Mesendoderm (in vitro differentiated cells): ENCODE measurements around the gene KIAA0513.
A peak's percentile ranks its signal among the peaks of the same experiment; 100 is the strongest.

Experiments
- DNase-seq: peaks from one replicate; pipeline ENCODE4 v3.0.0; 2013
- H2AK5ac ChIP-seq: 2 replicates; pipeline ENCODE4 v1.6.1; 2013; ENCODE audit warnings: low read length, inconsistent platforms
- H2BK120ac ChIP-seq: 2 replicates; pipeline ENCODE4 v1.6.1; 2013; ENCODE audit warnings: low read depth, mild to moderate bottlenecking, low read length, moderate library complexity, mixed read lengths
- H2BK15ac ChIP-seq: replicated peaks from 2 replicates; pipeline ENCODE4 v1.6.1; 2013; ENCODE audit warnings: low read depth, mild to moderate bottlenecking, moderate library complexity
- H2BK5ac ChIP-seq: 2 replicates; pipeline ENCODE4 v1.6.1; 2013; ENCODE audit warnings: low read length, inconsistent platforms
- H3K18ac ChIP-seq: 2 replicates; pipeline ENCODE4 v1.6.1; 2013; ENCODE audit warnings: mild to moderate bottlenecking, low read length, mixed read lengths
- H3K23ac ChIP-seq: one replicate; pipeline ENCODE4 v1.6.1; 2013; ENCODE audit warnings: low read length
- H3K27ac ChIP-seq: 2 replicates; pipeline ENCODE4 v1.5.1; 2013; ENCODE audit warnings: low read depth, mild to moderate bottlenecking, inconsistent platforms, low read length, moderate library complexity
- H3K27me3 ChIP-seq: 2 replicates; pipeline ENCODE4 v1.6.1; 2013; ENCODE audit warnings: low read length, control low read depth, mild to moderate bottlenecking, inconsistent platforms; ENCODE audit not compliant: insufficient read depth, poor library complexity
- H3K36me3 ChIP-seq: 2 replicates; pipeline ENCODE4 v1.6.1; 2013; ENCODE audit warnings: low read length, inconsistent platforms; ENCODE audit not compliant: control insufficient read depth, insufficient read depth
- H3K4ac ChIP-seq: one replicate; pipeline ENCODE4 v1.6.1; 2013; ENCODE audit warnings: low read depth, mild to moderate bottlenecking, low read length, moderate library complexity
- H3K4me1 ChIP-seq: 2 replicates; pipeline ENCODE4 v1.6.1; 2013; ENCODE audit warnings: low read depth, low read length, inconsistent platforms; ENCODE audit not compliant: control insufficient read depth
- H3K4me2 ChIP-seq: 2 replicates; pipeline ENCODE4 v1.6.1; 2013; ENCODE audit warnings: low read length
- H3K4me3 ChIP-seq: 2 replicates; pipeline ENCODE4 v1.5.1; 2013; ENCODE audit warnings: mild to moderate bottlenecking, low read length
- H3K56ac ChIP-seq: one replicate; pipeline ENCODE4 v1.6.1; 2013; ENCODE audit warnings: low read length
- H3K79me1 ChIP-seq: 2 replicates; pipeline ENCODE4 v1.6.1; 2013; ENCODE audit warnings: low read length, inconsistent platforms
- H3K79me2 ChIP-seq: 2 replicates; pipeline ENCODE4 v1.6.1; 2013; ENCODE audit warnings: mild to moderate bottlenecking, low read length; ENCODE audit not compliant: control insufficient read depth, insufficient read depth
- H3K9ac ChIP-seq: 2 replicates; pipeline ENCODE4 v1.6.1; 2013; ENCODE audit warnings: low read length, inconsistent platforms
- H4K5ac ChIP-seq: one replicate; pipeline ENCODE4 v1.6.1; 2013; ENCODE audit warnings: low read length
- H4K8ac ChIP-seq: one replicate; pipeline ENCODE4 v1.6.1; 2013; ENCODE audit warnings: low read depth, mild to moderate bottlenecking, control low read depth, low read length, moderate library complexity
- WGBS: extraction: QIAGEN DNeasy Blood & Tissue Kit; methylation state at CpG from one replicate; pipeline ENCODE4 v1.1.7; 2013; ENCODE audit warnings: low lambda C conversion rate, missing lambda C conversion rate; ENCODE audit not compliant: insufficient coverage; ENCODE audit errors: extremely low coverage; 5-methylcytosine and 5-hydroxymethylcytosine counted together

KIAA0513 gene

GRCh38 chr16:85061566-85061965 lies 34.0 kb downstream of the KIAA0513 start:
- no peak overlapping the region for H2BK120ac ChIP-seq
- no peak overlapping the region for H3K27ac ChIP-seq
- no peaks in the 10 kb centered on the region for H3K36me3 ChIP-seq
- no peak overlapping the region for H3K23ac ChIP-seq
- no peak overlapping the region for H3K56ac ChIP-seq
- no peak overlapping the region for H2AK5ac ChIP-seq
- H4K8ac ChIP-seq = no peak overlapping the region
- no peak for DNase-seq
- H3K4ac ChIP-seq = no peak overlapping the region
- H2BK5ac ChIP-seq = no peak overlapping the region
- no peaks in the 10 kb centered on the region for H3K79me2 ChIP-seq
- no CpG with 5 or more reads among the region's 8 CpGs for WGBS
- H3K4me3 ChIP-seq = no peak overlapping the region
- peaks cover 4% of the 10 kb centered on the region for H3K4me1 ChIP-seq
- no peaks in the 10 kb centered on the region for H3K27me3 ChIP-seq
- H4K5ac ChIP-seq = no peak overlapping the region
- no peak overlapping the region for H3K18ac ChIP-seq
- H3K4me2 ChIP-seq = no peak overlapping the region
- H3K79me1 ChIP-seq = no peaks in the 10 kb centered on the region
- H2BK15ac ChIP-seq = no peak overlapping the region
- no peak overlapping the region for H3K9ac ChIP-seq

DNA sequence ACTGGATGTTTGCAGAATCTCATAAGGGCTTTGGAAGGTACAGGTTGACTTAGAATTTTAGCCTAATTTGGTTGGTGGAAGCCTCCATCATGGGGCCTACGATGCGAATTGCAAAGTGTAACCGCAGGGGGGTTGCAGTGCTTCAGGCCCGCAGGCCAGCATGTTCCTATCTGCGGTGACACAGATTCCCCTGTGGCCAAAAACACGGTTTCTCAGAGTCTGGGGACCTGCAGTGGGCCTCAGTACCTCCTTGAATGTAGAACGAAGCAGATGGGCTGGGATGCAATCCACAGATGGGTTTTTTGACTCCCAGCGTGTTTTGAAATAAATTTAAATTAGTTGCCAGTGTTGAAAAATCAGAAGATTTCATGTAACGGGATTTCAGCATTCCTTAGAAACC lies 34.7 kb downstream of the KIAA0513 start:
- no peaks in the 10 kb centered on the region for H3K27me3 ChIP-seq
- H2BK120ac ChIP-seq = no peak overlapping the region
- DNase-seq = peak; percentile 39
- H3K23ac ChIP-seq = no peak overlapping the region
- H3K4me2 ChIP-seq = no peak overlapping the region
- no CpG with 5 or more reads among the region's 9 CpGs for WGBS
- no peak overlapping the region for H3K4ac ChIP-seq
- H3K79me1 ChIP-seq = no peaks in the 10 kb centered on the region
- H2BK5ac ChIP-seq = no peak overlapping the region
- no peak overlapping the region for H4K5ac ChIP-seq
- H2BK15ac ChIP-seq = no peak overlapping the region
- no peak overlapping the region for H3K56ac ChIP-seq
- H3K18ac ChIP-seq = no peak overlapping the region
- no peak overlapping the region for H4K8ac ChIP-seq
- H3K36me3 ChIP-seq = no peaks in the 10 kb centered on the region
- no peaks in the 10 kb centered on the region for H3K79me2 ChIP-seq
- no peak overlapping the region for H3K4me3 ChIP-seq
- H2AK5ac ChIP-seq = no peak overlapping the region
- H3K9ac ChIP-seq = no peak overlapping the region
- peaks cover 4% of the 10 kb centered on the region for H3K4me1 ChIP-seq
- no peak overlapping the region for H3K27ac ChIP-seq

GRCh38 chr16:85062845-85063244 lies 35.2 kb downstream of the KIAA0513 start:
- Histone ChIP-seq H3K23ac (peak overlapping the region; percentile 54), H3K79me1 (no peaks in the 10 kb centered on the region), H3K27me3 (no peaks in the 10 kb centered on the region), H2BK15ac (no peak overlapping the region), H4K5ac (no peak overlapping the region), H3K9ac (no peak overlapping the region), H3K18ac (no peak overlapping the region), H3K36me3 (no peaks in the 10 kb centered on the region), H3K4ac (no peak overlapping the region), H3K4me3 (no peak overlapping the region), H3K56ac (peak overlapping the region; percentile 39), H2AK5ac (no peak overlapping the region), H2BK5ac (no peak overlapping the region), H3K4me2 (no peak overlapping the region), H3K27ac (no peak overlapping the region), H4K8ac (no peak overlapping the region), H2BK120ac (no peak overlapping the region), H3K4me1 (peaks cover 4% of the 10 kb centered on the region), H3K79me2 (no peaks in the 10 kb centered on the region)
- whole genome bisulfite sequencing = no CpG with 5 or more reads among the region's 11 CpGs
- DNase-seq = no peak

GRCh38 chr16:85064186-85064585 lies 36.6 kb downstream of the KIAA0513 start:
- H4K8ac ChIP-seq = no peak overlapping the region
- H3K4me3 ChIP-seq = no peak overlapping the region
- DNase-seq = no peak
- H4K5ac ChIP-seq = no peak overlapping the region
- H2BK120ac ChIP-seq = no peak overlapping the region
- H3K79me1 ChIP-seq = no peaks in the 10 kb centered on the region
- H2AK5ac ChIP-seq = no peak overlapping the region
- H3K79me2 ChIP-seq = no peaks in the 10 kb centered on the region
- no peak overlapping the region for H3K56ac ChIP-seq
- H3K23ac ChIP-seq = no peak overlapping the region
- WGBS = no CpG with 5 or more reads among the region's 6 CpGs
- no peak overlapping the region for H3K27ac ChIP-seq
- no peak overlapping the region for H3K18ac ChIP-seq
- no peak overlapping the region for H3K9ac ChIP-seq
- H3K27me3 ChIP-seq = no peaks in the 10 kb centered on the region
- H3K4ac ChIP-seq = no peak overlapping the region
- H3K36me3 ChIP-seq = no peaks in the 10 kb centered on the region
- no peak overlapping the region for H2BK5ac ChIP-seq
- H3K4me2 ChIP-seq = no peak overlapping the region
- H3K4me1 ChIP-seq = peaks cover 4% of the 10 kb centered on the region
- H2BK15ac ChIP-seq = no peak overlapping the region

DNA sequence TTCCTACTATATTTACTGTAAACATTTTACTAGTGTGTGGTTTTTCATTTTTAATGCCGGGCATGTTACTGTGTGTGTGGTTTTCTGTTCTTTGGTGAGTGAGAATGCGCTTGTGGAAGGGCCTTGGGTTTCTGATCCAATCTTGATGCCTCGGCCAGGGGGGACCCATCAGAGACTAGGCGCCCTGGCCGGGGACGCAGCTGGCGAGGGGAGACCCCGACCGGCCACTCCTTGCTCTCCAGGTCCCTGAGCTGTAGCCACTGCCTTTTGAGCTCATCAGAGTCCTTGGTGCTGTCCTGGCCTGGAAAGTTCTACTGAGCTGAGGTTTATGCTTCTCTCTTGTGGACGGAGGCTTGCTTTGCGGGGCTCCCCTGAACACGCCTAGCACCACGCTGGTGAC lies 37.5 kb downstream of the KIAA0513 start:
- Histone ChIP-seq H2BK120ac (no peak overlapping the region), H2AK5ac (no peak overlapping the region), H3K4me2 (no peak overlapping the region), H3K18ac (no peak overlapping the region), H4K5ac (no peak overlapping the region), H3K79me1 (no peaks in the 10 kb centered on the region), H3K27ac (no peak overlapping the region), H3K4ac (no peak overlapping the region), H3K9ac (no peak overlapping the region), H3K79me2 (no peaks in the 10 kb centered on the region), H2BK5ac (no peak overlapping the region), H2BK15ac (no peak overlapping the region), H3K4me1 (peaks cover 4% of the 10 kb centered on the region), H3K23ac (no peak overlapping the region), H3K4me3 (no peak overlapping the region), H3K56ac (no peak overlapping the region), H3K27me3 (no peaks in the 10 kb centered on the region), H3K36me3 (no peaks in the 10 kb centered on the region), H4K8ac (no peak overlapping the region)
- WGBS = no CpG with 5 or more reads among the region's 13 CpGs
- DNase-seq = no peak

DNA sequence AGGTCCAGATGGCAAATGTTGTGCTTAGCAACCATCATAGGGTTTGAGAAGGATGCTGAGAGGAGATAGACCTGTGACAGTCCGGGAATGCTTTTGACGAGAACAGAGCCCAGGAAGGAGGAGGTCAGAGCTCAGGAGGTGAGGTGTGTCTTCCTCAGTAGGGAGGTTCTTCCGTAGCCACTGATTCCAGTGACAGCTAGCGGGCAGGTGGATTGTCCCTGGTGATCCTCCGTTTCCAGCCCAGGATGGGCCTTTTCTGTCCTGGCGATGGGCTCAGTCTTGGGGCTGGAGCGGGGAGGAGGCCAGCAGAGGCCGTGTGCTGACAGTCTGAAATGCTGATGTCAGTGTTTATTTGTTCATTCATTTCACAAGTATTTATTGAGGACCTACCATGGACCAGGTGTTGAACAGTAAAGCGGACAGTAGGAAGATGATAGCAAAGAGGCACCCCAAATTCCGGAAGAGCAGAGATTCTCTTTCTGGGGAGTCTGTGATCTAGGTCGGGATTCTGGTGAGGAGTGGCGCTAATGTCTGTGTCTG lies 38.8 kb downstream of the KIAA0513 start:
- Histone ChIP-seq H3K56ac (no peak overlapping the region), H3K79me2 (no peaks in the 10 kb centered on the region), H3K9ac (no peak overlapping the region), H3K18ac (no peak overlapping the region), H3K79me1 (no peaks in the 10 kb centered on the region), H3K4me1 (peaks cover 4% of the 10 kb centered on the region), H3K36me3 (no peaks in the 10 kb centered on the region), H3K4ac (no peak overlapping the region), H3K27ac (no peak overlapping the region), H4K5ac (no peak overlapping the region), H4K8ac (no peak overlapping the region), H3K4me2 (no peak overlapping the region), H2BK120ac (no peak overlapping the region), H3K27me3 (no peaks in the 10 kb centered on the region), H2BK15ac (no peak overlapping the region), H2BK5ac (no peak overlapping the region), H2AK5ac (no peak overlapping the region), H3K4me3 (no peak overlapping the region), H3K23ac (no peak overlapping the region)
- DNase-seq = no peak
- WGBS = no CpG with 5 or more reads among the region's 12 CpGs
